HFF-Myc (cell line): ENCODE data around the gene LAMTOR2.

Source experiments
- DNase-seq: peaks from one replicate; pipeline ENCODE4 v3.0.0-alpha.2; 2011; ENCODE audit warnings: low read depth; ENCODE audit errors: extremely low read depth
- H3K4me3 ChIP-seq: replicated peaks from 2 replicates; pipeline ENCODE4 v1.5.1; 2011; ENCODE audit warnings: low read depth, mild to moderate bottlenecking, control low read depth, low read length
- TF ChIP-seq, protein P1 (sequence below): IDR thresholded peaks from 2 replicates; pipeline ENCODE4 v1.5.1; 2012; ENCODE audit warnings: mild to moderate bottlenecking, low read depth, low read length, control low read depth; ENCODE audit errors: missing control alignments

The LAMTOR2 gene

DNA sequence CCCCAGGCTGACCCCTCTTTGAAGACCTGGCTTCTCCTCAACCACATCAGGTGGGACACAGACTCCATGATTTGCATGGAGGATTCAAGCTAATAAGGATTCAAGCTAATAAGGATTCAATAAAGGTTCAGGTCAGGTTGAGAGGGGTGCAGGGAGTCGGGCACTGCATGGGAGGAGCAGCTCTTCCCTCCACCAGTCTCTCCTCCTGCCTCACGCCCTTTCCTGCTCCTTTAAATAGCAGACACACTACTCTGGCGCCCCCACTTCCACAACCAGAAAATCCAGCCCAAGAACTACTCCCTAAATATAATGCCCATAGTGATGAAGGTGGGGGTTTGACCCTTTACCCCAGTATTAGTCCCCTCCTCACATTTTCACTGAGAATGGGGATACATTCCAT lies 20.6 kb downstream of the LAMTOR2 start:
- H3K4me3 ChIP-seq = no peak overlapping the region
- TF ChIP-seq, protein P1, sequence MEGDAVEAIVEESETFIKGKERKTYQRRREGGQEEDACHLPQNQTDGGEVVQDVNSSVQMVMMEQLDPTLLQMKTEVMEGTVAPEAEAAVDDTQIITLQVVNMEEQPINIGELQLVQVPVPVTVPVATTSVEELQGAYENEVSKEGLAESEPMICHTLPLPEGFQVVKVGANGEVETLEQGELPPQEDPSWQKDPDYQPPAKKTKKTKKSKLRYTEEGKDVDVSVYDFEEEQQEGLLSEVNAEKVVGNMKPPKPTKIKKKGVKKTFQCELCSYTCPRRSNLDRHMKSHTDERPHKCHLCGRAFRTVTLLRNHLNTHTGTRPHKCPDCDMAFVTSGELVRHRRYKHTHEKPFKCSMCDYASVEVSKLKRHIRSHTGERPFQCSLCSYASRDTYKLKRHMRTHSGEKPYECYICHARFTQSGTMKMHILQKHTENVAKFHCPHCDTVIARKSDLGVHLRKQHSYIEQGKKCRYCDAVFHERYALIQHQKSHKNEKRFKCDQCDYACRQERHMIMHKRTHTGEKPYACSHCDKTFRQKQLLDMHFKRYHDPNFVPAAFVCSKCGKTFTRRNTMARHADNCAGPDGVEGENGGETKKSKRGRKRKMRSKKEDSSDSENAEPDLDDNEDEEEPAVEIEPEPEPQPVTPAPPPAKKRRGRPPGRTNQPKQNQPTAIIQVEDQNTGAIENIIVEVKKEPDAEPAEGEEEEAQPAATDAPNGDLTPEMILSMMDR = no peak
- no peak for DNase-seq

DNA sequence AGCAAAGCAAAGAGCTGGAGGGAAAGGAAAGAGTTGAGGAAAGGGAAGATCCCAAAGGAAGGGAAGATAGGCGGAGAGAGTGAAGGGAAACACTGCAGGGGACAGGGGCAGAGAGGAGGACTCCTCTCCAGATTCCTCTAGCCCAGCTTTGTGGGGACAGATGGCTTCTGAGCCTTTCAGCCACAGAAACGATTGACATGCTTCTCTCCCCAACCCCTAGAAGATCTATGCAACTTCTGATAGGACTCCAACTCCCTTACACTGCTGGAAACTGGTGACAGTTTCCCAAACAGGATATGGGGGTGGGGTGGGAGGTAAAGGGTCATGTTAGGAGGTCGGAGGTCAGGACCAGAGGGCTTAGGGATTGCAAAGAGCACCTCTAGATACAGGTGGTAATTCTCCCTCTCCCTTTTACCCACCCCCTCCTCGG lies 21.2 kb downstream of the LAMTOR2 start:
- no peak overlapping the region for H3K4me3 ChIP-seq
- TF ChIP-seq, protein P1 = no peak

DNA sequence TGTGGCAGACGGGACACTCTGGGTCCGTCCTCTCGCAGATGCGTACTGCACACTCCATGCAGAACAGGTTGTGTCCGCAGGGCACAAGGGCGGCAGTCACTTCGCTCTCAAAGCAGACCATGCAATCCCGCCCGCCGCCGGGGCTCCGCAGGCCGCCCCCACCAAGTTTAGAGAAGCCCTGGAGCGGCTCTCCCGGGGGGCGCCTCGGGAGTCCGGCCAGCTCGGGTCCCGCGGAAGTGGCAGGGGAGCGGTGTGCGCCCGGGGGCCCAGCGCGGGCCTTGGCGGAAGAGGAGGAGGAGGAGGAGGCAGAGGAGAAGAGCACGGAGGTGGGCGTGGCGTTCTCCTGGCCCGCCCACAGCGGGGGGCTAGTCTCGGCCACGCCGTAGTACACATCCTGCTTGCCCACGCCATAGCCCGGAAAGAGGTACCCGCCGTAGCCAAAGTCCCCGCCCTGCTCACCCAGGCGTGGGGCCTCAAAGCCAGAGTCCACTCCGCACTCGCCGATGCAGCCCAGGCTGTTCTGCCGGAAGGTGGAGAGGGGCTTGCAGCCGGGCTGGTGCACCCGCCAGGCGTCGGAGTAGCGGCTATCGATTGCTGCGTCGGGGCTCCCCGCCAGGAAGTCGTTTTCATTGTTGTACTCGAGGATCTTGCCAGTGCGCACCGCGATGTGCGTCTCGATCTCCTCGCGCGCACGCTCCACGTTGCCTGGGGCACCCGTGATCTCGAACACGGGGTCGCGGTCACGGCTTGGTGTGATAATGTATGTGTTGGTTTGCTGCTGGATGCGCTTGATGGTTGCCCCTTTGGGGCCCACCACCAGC lies 22.2 kb downstream of the LAMTOR2 start:
- H3K4me3 ChIP-seq = peak overlapping the region; percentile 12; the same call in 1 of the 2 replicates
- DNase-seq = no peak
- TF ChIP-seq, protein P1 = no peak

More for the DNA sequence above, 21.2 kb downstream of the LAMTOR2 start:
- no peak for DNase-seq

DNA sequence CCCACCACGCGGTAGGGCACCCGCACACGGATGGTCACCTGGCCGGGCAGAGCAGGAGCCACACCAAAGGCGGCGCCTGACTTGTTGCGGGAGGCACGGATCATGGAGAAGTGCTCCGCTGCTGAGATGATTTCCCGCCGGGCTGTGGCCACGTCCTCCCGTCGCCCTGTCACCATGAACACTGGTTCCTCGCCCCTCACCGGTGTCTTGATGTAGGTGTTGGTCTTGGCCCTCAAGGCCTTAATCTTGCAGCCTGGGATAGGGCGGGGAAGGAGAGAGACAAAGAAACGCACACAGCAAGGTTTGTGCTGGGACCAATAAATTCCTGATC lies 22.8 kb downstream of the LAMTOR2 start:
- TF ChIP-seq, protein P1 = no peak
- H3K4me3 ChIP-seq = 0 out of 2 replicates have a peak overlapping the region, but pooled peaks have one; percentile 12
- DNase-seq = no peak

DNA sequence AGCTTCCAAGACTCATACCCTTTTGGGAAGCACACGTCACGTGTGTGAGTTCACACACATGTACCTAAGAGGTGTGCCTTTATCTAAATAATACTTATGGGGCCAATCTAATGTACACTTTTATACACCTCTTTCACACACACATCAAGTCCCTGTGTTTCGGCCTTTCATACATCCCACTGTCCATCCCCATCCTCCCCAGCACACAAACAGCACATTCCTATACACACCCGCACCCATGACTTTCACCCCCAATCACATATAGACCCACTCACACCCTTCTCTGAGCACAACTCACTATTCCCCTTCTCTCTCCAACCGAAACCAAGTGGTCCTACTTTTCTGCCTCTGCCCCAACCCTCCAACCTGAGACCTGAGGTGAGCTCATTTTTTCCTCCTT lies 24.1 kb downstream of the LAMTOR2 start:
- TF ChIP-seq, protein P1 = no peak
- DNase-seq = no peak
- H3K4me3 ChIP-seq = peak overlapping the region; percentile 28

DNA sequence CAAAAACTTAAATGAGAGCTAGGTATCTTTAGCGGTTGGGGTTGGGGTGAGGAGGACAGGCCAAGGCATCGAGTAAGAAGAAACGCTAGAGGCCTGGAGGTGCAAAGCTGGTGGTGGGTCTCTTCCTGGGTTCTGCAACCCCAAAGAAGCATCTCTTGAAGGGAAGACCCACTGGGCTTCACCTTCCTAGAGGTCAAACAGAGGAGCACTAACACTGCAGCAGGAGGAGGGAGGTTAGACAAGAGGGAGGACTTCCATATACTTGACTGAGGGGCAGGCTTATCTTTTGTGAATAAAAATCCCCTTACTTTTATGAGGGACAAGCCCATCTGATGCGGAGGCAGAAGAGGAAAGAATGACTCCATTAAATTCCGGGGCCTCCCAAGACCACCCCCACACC lies 25.2 kb downstream of the LAMTOR2 start:
- DNase-seq = no peak
- TF ChIP-seq, protein P1 = no peak
- H3K4me3 ChIP-seq = peak overlapping the region; percentile 97
